GM19324 (cell line): ENCODE data around the gene KCNQ4.

Source experiments
- ATAC-seq: cut with Tn5 transposase; IDR thresholded peaks from one replicate; pipeline ENCODE4 v1.9.1; 2021; ENCODE audit warnings: mild to moderate bottlenecking, moderate library complexity; ENCODE audit not compliant: unreplicated experiment, low FRiP score

KCNQ4 gene

GRCh38 chr1:40753142-40753882 lies 30.3 kb upstream of the KCNQ4 start:
- no peak for ATAC-seq

- no peak for ATAC-seq
Measured at GRCh38 chr1:40754201-40754600, 29.4 kb upstream of the KCNQ4 start.

GRCh38 chr1:40755067-40755466 lies 28.5 kb upstream of the KCNQ4 start:
- ATAC-seq = no peak

- no peak for ATAC-seq
Measured at GRCh38 chr1:40756523-40756922, 27.1 kb upstream of the KCNQ4 start.

- ATAC-seq = no peak
Measured at GRCh38 chr1:40757084-40757483, 26.5 kb upstream of the KCNQ4 start.

GRCh38 chr1:40758004-40758403 lies 25.6 kb upstream of the KCNQ4 start:
- ATAC-seq = no peak

GRCh38 chr1:40758578-40759343 lies 24.8 kb upstream of the KCNQ4 start:
- no peak for ATAC-seq

- ATAC-seq = no peak
Measured at GRCh38 chr1:40760984-40761383, 22.6 kb upstream of the KCNQ4 start.

GRCh38 chr1:40762144-40762923 lies 21.3 kb upstream of the KCNQ4 start:
- no peak for ATAC-seq

- no peak for ATAC-seq
Measured at GRCh38 chr1:40763742-40764532, 19.6 kb upstream of the KCNQ4 start.

- no peak for ATAC-seq
Measured at GRCh38 chr1:40764981-40765380, 18.6 kb upstream of the KCNQ4 start.

- no peak for ATAC-seq
Measured at GRCh38 chr1:40766017-40766416, 17.6 kb upstream of the KCNQ4 start.

- no peak for ATAC-seq
Measured at GRCh38 chr1:40766560-40766959, 17.0 kb upstream of the KCNQ4 start.

GRCh38 chr1:40768146-40768990 lies 15.2 kb upstream of the KCNQ4 start:
- ATAC-seq = no peak

GRCh38 chr1:40769815-40770214 lies 13.8 kb upstream of the KCNQ4 start:
- ATAC-seq = no peak

GRCh38 chr1:40770296-40771070 lies 13.1 kb upstream of the KCNQ4 start:
- no peak for ATAC-seq

GRCh38 chr1:40772146-40772955 lies 11.2 kb upstream of the KCNQ4 start:
- ATAC-seq = no peak

GRCh38 chr1:40773748-40774265 lies 9.8 kb upstream of the KCNQ4 start:
- no peak for ATAC-seq
